HL-60 (cell line): Measurements from ENCODE around the gene RBM39.
"Not testable (repeated sequence)": the region's sequence is repeated elsewhere in the genome, so short reads cannot be mapped to it uniquely, and the experiment has no call there.

Source experiments
- DNase-seq, 2 experiments: peaks; one replicate each; pipeline ENCODE4 v3.0.0-alpha.2; 2010 to 2020; ENCODE audit warnings: low read depth in 1 of 2, low spot score in 1 of 2
- H3K27ac ChIP-seq: fragments of 250-450 bp; sonication (Bioruptor Pico); replicated peaks from 2 replicates; pipeline ENCODE4 v1.5.1; 2020; ENCODE audit warnings: mild to moderate bottlenecking, moderate library complexity
- H3K27me3 ChIP-seq: fragments of 250-450 bp; sonication (Bioruptor Pico); 2 replicates; pipeline ENCODE4 v1.5.1; 2021; ENCODE audit warnings: mild to moderate bottlenecking, moderate library complexity; ENCODE audit not compliant: insufficient read depth, poor library complexity, severe bottlenecking
- H3K4me3 ChIP-seq: replicated peaks from 2 replicates; pipeline ENCODE4 v1.5.1; 2011; ENCODE audit warnings: mild to moderate bottlenecking, control low read depth, low read length; ENCODE audit not compliant: insufficient read depth
- GABPA ChIP-seq: IDR thresholded peaks from 2 replicates; pipeline ENCODE4 v1.6.1; 2012; ENCODE audit warnings: low read depth
- POLR2AphosphoS5 ChIP-seq: IDR thresholded peaks from 2 replicates; pipeline ENCODE4 v1.6.1; 2012; ENCODE audit warnings: low read depth
- SPI1 ChIP-seq: IDR thresholded peaks from 2 replicates; pipeline ENCODE4 v1.6.1; 2012; ENCODE audit warnings: low read depth, mild to moderate bottlenecking, borderline replicate concordance
- TF ChIP-seq, protein P1 (sequence below): IDR thresholded peaks from one replicate; pipeline ENCODE4 v1.5.1; 2011; ENCODE audit warnings: low read length, control low read depth, inconsistent platforms; ENCODE audit not compliant: insufficient read depth
- TF ChIP-seq, protein P2 (sequence below): IDR thresholded peaks from 2 replicates; pipeline ENCODE4 v1.6.1; 2012; ENCODE audit warnings: low read depth; ENCODE audit not compliant: insufficient replicate concordance

RBM39 gene

DNA sequence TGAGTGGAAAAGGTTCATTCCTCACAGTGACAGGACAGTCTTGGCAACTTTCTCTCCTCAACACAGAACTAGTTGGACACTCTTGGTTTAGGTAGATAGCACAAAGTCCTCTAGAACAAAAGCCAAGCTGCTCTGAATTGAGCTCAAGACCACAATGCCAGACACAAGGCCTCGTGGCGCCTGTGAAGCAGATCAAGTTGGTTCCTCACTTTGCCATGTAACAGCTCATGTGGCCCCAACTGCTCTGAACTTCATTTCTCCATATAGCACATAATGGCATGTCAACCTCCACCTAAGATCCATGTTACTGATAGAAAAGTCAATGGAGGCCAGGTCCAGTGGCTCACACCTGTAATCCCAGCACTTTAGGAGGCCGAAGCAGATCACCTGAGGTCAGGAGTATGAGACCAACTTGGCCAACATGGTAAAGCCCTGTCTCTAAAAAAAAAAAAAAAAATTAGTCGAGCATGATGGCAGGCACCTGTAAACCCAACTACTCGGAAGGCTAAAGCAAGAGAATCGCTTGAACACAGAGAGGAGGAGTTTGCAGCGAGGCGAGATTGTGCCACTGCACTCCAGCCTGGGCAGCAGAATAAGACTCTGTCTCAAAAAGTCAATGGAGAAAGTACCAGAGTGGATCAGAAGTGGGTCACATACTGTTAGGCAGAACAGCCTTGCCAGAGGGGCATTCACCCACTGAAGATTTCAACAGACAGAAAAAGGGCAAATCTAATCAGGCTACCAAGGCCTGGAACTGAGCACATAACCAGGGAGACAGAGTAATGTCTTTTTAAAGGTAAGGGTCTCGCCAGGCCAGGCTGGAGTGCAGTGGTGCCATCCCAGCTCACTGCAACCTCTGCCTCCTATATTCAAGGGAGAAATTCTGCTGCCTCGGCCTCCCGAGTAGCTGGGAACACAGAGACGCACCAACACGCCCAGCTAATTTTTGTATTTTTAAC, 21.6 kb downstream of the RBM39 start:
- DNase-seq = no peak
- no peak overlapping the region for H3K4me3 ChIP-seq
- TF ChIP-seq, protein P1, sequence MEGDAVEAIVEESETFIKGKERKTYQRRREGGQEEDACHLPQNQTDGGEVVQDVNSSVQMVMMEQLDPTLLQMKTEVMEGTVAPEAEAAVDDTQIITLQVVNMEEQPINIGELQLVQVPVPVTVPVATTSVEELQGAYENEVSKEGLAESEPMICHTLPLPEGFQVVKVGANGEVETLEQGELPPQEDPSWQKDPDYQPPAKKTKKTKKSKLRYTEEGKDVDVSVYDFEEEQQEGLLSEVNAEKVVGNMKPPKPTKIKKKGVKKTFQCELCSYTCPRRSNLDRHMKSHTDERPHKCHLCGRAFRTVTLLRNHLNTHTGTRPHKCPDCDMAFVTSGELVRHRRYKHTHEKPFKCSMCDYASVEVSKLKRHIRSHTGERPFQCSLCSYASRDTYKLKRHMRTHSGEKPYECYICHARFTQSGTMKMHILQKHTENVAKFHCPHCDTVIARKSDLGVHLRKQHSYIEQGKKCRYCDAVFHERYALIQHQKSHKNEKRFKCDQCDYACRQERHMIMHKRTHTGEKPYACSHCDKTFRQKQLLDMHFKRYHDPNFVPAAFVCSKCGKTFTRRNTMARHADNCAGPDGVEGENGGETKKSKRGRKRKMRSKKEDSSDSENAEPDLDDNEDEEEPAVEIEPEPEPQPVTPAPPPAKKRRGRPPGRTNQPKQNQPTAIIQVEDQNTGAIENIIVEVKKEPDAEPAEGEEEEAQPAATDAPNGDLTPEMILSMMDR = no peak
- TF ChIP-seq GABPA = no peak
- no peak for TF ChIP-seq POLR2AphosphoS5
- TF ChIP-seq, protein P2, sequence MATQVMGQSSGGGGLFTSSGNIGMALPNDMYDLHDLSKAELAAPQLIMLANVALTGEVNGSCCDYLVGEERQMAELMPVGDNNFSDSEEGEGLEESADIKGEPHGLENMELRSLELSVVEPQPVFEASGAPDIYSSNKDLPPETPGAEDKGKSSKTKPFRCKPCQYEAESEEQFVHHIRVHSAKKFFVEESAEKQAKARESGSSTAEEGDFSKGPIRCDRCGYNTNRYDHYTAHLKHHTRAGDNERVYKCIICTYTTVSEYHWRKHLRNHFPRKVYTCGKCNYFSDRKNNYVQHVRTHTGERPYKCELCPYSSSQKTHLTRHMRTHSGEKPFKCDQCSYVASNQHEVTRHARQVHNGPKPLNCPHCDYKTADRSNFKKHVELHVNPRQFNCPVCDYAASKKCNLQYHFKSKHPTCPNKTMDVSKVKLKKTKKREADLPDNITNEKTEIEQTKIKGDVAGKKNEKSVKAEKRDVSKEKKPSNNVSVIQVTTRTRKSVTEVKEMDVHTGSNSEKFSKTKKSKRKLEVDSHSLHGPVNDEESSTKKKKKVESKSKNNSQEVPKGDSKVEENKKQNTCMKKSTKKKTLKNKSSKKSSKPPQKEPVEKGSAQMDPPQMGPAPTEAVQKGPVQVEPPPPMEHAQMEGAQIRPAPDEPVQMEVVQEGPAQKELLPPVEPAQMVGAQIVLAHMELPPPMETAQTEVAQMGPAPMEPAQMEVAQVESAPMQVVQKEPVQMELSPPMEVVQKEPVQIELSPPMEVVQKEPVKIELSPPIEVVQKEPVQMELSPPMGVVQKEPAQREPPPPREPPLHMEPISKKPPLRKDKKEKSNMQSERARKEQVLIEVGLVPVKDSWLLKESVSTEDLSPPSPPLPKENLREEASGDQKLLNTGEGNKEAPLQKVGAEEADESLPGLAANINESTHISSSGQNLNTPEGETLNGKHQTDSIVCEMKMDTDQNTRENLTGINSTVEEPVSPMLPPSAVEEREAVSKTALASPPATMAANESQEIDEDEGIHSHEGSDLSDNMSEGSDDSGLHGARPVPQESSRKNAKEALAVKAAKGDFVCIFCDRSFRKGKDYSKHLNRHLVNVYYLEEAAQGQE = no peak
- TF ChIP-seq SPI1 = no peak
- H3K27me3 ChIP-seq = no peaks in the 10 kb centered on the region
- no peak overlapping the region for H3K27ac ChIP-seq

DNA sequence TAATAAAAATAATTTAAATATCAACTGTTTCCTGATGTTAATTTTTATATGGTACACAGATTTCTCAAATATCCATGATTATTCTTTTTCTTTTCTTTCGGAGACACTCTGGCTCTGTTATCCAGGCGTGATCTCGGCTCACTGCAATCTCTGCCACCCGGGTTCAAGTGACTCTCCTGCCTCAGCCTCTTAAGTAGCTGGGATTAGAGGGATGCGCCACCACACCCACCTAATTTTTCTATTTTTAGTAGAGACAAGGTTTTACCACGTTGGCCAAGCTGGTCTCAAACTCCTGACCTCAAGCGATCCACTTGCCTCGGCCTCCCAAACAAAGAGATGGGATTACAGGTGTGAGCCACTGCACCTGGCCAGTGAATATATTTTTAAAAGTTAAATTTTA, 22.3 kb downstream of the RBM39 start:
- TF ChIP-seq, protein P2 = no peak
- TF ChIP-seq POLR2AphosphoS5 (no peak), SPI1 (no peak), GABPA (no peak)
- TF ChIP-seq, protein P1 = no peak
- Histone ChIP-seq H3K27ac (no peak overlapping the region), H3K27me3 (no peaks in the 10 kb centered on the region), H3K4me3 (no peak overlapping the region)
- no peak for DNase-seq

DNA sequence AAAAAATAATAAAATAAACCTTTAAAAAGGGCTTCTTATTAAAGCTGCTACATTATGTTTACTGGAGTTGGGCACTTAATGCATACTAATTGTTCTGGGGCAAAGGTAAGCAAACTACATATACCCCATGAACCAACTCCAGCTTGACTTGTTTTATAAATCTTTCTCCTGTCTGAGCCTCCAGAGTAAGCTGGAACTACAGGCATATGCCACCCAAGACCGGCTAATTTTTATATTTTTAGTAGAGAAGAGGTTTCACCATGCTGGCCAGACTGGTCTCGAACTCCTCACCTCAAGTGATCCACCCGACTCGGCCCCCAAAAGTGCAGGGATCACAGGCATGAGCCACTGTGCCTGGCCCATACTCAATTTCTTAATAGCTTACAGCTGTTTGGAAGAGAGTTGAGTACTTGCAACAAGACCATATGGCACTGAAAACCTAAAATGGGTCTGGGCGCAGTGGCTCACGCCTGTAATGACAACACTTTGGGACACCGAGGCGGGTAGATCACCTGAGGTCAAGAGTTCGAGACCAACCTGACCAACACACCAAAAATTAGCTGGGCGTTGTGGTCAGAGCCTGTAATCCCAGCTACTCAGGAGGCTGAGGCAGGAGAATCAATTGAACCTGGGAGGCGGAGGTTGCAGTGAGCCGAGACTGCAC, 23.0 kb downstream of the RBM39 start:
- H3K4me3 ChIP-seq = no peak overlapping the region
- H3K27ac ChIP-seq = no peak overlapping the region
- no peak for DNase-seq
- TF ChIP-seq GABPA (no peak), SPI1 (no peak)
- TF ChIP-seq, protein P1 = no peak
- no peaks in the 10 kb centered on the region for H3K27me3 ChIP-seq

DNA sequence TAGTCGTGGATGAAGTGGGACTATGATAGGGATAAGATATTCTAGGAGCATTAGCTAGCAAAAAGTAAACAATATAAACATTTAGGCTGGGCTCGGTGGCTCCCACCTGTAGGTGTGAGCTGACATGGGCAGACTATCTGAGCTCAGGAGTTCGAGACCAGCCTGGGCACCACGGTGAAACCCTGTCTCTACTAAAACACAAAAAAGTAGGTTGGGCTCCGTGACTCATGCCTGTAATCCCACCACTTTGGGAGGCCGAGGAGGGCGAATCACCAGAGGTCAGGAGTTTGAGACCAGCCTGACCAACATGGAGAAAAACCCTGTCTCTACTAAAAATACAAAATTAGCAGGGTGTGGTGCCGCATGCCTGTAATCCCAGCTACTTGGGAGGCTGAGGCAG, 23.7 kb downstream of the RBM39 start:
- not testable (repeated sequence) for H3K4me3 ChIP-seq, H3K27me3 ChIP-seq, H3K27ac ChIP-seq, DNase-seq
